CD4-positive, alpha-beta T cell (primary cell): ENCODE measurements around the gene FAM210A. TPM values are rescaled to one million over a fixed set of nuclear protein-coding genes. Genes with fewer than 3 reads are reported as not detected.

ENCODE experiments used
- ATAC-seq: fragments of 200-7000 bp; cut with Tn5 transposase; one replicate; pipeline ENCODE4 v1.10.0; 2022; ENCODE audit warnings: mild to moderate bottlenecking; ENCODE audit not compliant: poor library complexity
- CTCF ChIA-PET: fragments of 350-600 bp; sonication (Branson Sonifier 250); formaldehyde crosslinking; loops from one replicate; lab custom pipeline; 2021; ENCODE audit warnings: antibody characterized with exemption, inconsistent platforms; lab: Charles Lee
- POLR2A ChIA-PET: fragments of 350-600 bp; sonication (Branson Sonifier 250); formaldehyde crosslinking; loops from one replicate; lab custom pipeline; 2021; ENCODE audit warnings: antibody characterized with exemption, inconsistent platforms; lab: Charles Lee
- DNase-seq, 14 experiments: peaks; one replicate each; pipeline ENCODE4 v3.0.0-alpha.2; 2013 to 2020; ENCODE audit warnings: mixed read lengths in 2 of 14
- H3K27ac ChIP-seq, 2 donors: one replicate each; pipeline versions ENCODE4 v1.5.1 to v1.7.0; 2013; ENCODE audit warnings: low read length in 2 of 2, low read depth in 1 of 2, mild to moderate bottlenecking in 1 of 2
- H3K27me3 ChIP-seq, 2 experiments: 1 replicate in 1 of 2; 2 replicates in 1 of 2; pipeline versions ENCODE4 v1.6.1 to v1.7.0; 2013; ENCODE audit warnings: low read length in 2 of 2, control low read depth in 1 of 2, mild to moderate bottlenecking in 1 of 2, moderate library complexity in 1 of 2; ENCODE audit not compliant: insufficient read depth in 2 of 2, control insufficient read depth in 1 of 2
- H3K36me3 ChIP-seq: one replicate; pipeline ENCODE4 v1.6.1; 2013; ENCODE audit warnings: low read length, control low read depth; ENCODE audit not compliant: insufficient read depth
- H3K4me1 ChIP-seq: one replicate; pipeline ENCODE4 v1.6.1; 2013; ENCODE audit warnings: low read length, control low read depth; ENCODE audit not compliant: insufficient read depth
- H3K4me3 ChIP-seq: one replicate; pipeline ENCODE4 v1.5.1; 2013; ENCODE audit warnings: mild to moderate bottlenecking, low read length, moderate library complexity
- H3K9me3 ChIP-seq, 2 experiments: 1 replicate in 1 of 2; 2 replicates in 1 of 2; pipeline versions ENCODE4 v1.6.1 to v1.7.0; 2013; ENCODE audit warnings: low read length in 2 of 2, mild to moderate bottlenecking in 2 of 2, control low read depth in 1 of 2, moderate library complexity in 1 of 2; ENCODE audit not compliant: control insufficient read depth in 1 of 2, insufficient read depth in 1 of 2
- H3K27ac Mint-ChIP-seq: one replicate; pipeline ENCODE4 v1.8.0; 2020; ENCODE audit warnings: mixed read lengths
- H3K27me3 Mint-ChIP-seq: one replicate; pipeline ENCODE4 v1.8.0; 2021; ENCODE audit warnings: mixed read lengths
- H3K36me3 Mint-ChIP-seq: one replicate; pipeline ENCODE4 v1.8.0; 2021; ENCODE audit warnings: low read depth, mixed read lengths
- H3K4me1 Mint-ChIP-seq: one replicate; pipeline ENCODE4 v1.8.0; 2021; ENCODE audit warnings: low read depth, mixed read lengths
- H3K4me3 Mint-ChIP-seq: one replicate; pipeline ENCODE4 v1.8.0; 2020; ENCODE audit warnings: mild to moderate bottlenecking, mixed read lengths
- H3K9me3 Mint-ChIP-seq: one replicate; pipeline ENCODE4 v1.8.0; 2020; ENCODE audit warnings: mixed read lengths
- intact Hi-C, 2 experiments: fragments of 100-400 bp; cut with DNase I in 1 of 2; cut with micrococcal nuclease in 1 of 2; formaldehyde crosslinking; loops; one replicate each; pipeline versions ENCODE4 v1.15.1 to v1.9.0; 2023 to 2025; cut with DNase I, micrococcal nuclease
- total RNA-seq, 174 experiments: library from RNA in 2 of 174; stranded (reverse) in 2 of 174; gene quantifications; one replicate each; pipeline ENCODE4 v1.2.3 and lab custom pipeline; 2021 to 2026
- TF ChIP-seq, protein P1 (sequence below): fragments of 200-600 bp; IDR thresholded peaks from one replicate; pipeline ENCODE4 v1.8.0; 2022; ENCODE audit warnings: antibody characterized with exemption, mild to moderate bottlenecking

FAM210A gene
- total RNA-seq, 2 experiments from 2014 or later: 3.4 to 3.5 TPM

DNA sequence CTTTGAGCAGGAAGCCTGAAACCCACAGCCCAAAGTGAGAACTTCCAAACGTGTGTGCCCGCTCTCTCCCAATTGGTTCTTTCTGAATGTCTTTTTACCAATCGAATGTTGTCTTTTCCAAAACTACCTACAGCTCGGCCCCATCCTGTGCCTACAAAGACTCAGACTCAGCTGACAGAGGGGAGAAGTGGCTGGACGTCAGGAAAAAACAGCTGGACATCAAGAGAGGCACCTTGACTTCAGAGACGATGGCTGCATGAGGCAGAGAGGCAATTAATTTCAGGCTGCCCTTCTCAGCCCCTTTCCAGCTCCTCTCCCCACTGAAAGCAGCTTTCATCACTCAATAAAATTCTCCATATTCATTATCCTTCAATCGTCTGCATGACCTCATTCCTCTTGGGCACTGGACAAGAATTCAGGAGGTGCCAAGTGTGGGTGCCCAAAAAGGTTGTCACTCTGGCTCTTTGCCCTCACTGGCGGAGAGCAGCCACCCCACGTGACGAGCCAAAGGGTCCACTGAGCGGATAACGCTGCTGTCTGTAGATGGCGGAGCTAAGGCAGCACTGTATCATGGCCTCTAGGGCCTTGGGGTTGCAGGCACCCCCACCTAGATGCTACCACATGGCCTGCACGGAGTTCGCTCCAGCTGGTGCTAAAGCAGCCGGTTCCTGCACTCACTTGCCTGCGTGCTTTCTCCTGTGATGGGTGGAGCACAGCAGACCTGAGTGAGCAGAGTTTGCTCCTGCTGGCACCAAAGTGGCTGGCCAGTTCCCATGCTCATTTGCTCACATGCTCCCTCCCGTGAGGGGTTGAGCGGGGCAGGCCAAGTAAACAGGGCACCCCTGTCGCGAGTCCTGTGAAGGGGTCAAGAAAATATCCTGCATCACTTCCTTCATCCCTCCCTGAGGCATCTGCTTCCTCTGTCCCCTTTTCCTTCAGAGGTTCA is 37.9 kb downstream of the FAM210A start:
- H3K36me3 ChIP-seq: no peaks in the 10 kb centered on the region
- Mint-ChIP-seq H3K4me3 (no peak overlapping the region), H3K4me1 (peaks cover 36% of the 10 kb centered on the region), H3K36me3 (peaks cover 22% of the 10 kb centered on the region), H3K27ac (no peak overlapping the region), H3K9me3 (no peaks in the 10 kb centered on the region), H3K27me3 (no peaks in the 10 kb centered on the region)
- ChIA-PET POLR2A (no interaction called here), CTCF (no interaction called here)
- H3K27ac ChIP-seq: no peak overlapping the region
- no peaks in the 10 kb centered on the region for H3K9me3 ChIP-seq
- DNase-seq (no peak), ATAC-seq (no peak)
- H3K4me1 ChIP-seq: no peaks in the 10 kb centered on the region
- H3K27me3 ChIP-seq: no peaks in the 10 kb centered on the region
- intact Hi-C loops: no loop called here
- TF ChIP-seq, protein P1, sequence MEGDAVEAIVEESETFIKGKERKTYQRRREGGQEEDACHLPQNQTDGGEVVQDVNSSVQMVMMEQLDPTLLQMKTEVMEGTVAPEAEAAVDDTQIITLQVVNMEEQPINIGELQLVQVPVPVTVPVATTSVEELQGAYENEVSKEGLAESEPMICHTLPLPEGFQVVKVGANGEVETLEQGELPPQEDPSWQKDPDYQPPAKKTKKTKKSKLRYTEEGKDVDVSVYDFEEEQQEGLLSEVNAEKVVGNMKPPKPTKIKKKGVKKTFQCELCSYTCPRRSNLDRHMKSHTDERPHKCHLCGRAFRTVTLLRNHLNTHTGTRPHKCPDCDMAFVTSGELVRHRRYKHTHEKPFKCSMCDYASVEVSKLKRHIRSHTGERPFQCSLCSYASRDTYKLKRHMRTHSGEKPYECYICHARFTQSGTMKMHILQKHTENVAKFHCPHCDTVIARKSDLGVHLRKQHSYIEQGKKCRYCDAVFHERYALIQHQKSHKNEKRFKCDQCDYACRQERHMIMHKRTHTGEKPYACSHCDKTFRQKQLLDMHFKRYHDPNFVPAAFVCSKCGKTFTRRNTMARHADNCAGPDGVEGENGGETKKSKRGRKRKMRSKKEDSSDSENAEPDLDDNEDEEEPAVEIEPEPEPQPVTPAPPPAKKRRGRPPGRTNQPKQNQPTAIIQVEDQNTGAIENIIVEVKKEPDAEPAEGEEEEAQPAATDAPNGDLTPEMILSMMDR: no peak
- no peak overlapping the region for H3K4me3 ChIP-seq

DNA sequence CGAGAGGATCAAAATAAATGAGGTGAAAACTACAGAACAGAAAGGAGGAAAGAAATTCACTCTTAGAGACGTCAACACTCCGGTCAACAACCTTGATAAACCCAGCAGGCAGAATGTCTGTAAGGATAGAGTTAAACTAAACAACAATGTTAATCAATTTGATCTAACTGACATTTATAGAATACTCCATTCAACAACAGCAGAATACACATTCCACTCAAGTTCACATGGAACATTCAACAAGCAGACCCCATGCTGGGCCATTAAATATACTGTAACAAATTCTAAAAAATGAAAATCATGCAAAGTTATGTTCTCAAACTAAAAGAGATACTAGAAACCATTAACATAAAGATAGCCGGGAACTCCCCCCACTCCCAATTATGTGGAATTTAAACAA is 41.8 kb downstream of the FAM210A start:
- Mint-ChIP-seq H3K27me3 (no peaks in the 10 kb centered on the region), H3K4me3 (no peak overlapping the region), H3K36me3 (peaks cover 22% of the 10 kb centered on the region), H3K27ac (no peak overlapping the region), H3K9me3 (no peaks in the 10 kb centered on the region), H3K4me1 (peaks cover 35% of the 10 kb centered on the region)
- no peaks in the 10 kb centered on the region for H3K9me3 ChIP-seq
- POLR2A ChIA-PET: no interaction called here
- H3K36me3 ChIP-seq: no peaks in the 10 kb centered on the region
- intact Hi-C loops: no loop called here
- H3K4me1 ChIP-seq: no peaks in the 10 kb centered on the region
- CTCF ChIA-PET: no interaction called here
- DNase-seq (no peak), ATAC-seq (no peak)
- no peak overlapping the region for H3K27ac ChIP-seq
- TF ChIP-seq, protein P1: no peak
- H3K4me3 ChIP-seq: no peak overlapping the region
- no peaks in the 10 kb centered on the region for H3K27me3 ChIP-seq

DNA sequence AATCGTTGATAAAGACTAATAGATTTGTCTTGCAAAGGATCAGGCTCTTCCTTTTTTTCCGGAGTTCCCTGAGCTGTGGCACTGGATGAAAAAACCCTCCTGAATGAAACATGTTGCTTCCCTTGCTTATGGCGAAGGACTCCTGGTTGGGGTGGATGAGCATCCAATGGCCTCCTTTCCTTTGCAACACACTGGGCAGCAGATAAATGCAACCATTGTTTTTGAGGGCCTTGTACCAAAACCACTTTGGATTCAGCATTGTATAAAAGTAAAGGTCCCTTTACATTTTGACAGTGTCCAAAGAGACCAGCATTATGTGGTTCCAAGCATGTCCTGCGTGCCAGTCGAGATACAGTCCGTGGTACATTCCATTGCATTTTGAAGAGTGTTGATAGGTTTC is 44.7 kb downstream of the FAM210A start:
- ATAC-seq (no peak), DNase-seq (no peak)
- CTCF ChIA-PET: no interaction called here
- TF ChIP-seq, protein P1: no peak
- POLR2A ChIA-PET: no interaction called here
- H3K27me3 ChIP-seq: no peaks in the 10 kb centered on the region
- H3K36me3 ChIP-seq: no peaks in the 10 kb centered on the region
- H3K9me3 Mint-ChIP-seq: no peaks in the 10 kb centered on the region
- H3K4me1 Mint-ChIP-seq: peaks cover 26% of the 10 kb centered on the region
- H3K27me3 Mint-ChIP-seq: no peaks in the 10 kb centered on the region
- H3K36me3 Mint-ChIP-seq: peaks cover 22% of the 10 kb centered on the region
- no peak overlapping the region for H3K27ac Mint-ChIP-seq
- H3K4me1 ChIP-seq: no peaks in the 10 kb centered on the region
- intact Hi-C loops: no loop called here
- H3K4me3 Mint-ChIP-seq: no peak overlapping the region
- no peaks in the 10 kb centered on the region for H3K9me3 ChIP-seq
- no peak overlapping the region for H3K27ac ChIP-seq
- H3K4me3 ChIP-seq: no peak overlapping the region
